Activated CD4-positive, alpha-beta T cell treated with anti-CD3 and anti-CD28 coated beads, Interleukin-2, amount 50 U/mL, for 4 hours (primary cell): ENCODE data around the gene MAML3.

Experiments used
- DNase-seq, 2 experiments: peaks; one replicate each; pipeline ENCODE4 v3.0.0-alpha.2; 2020

The MAML3 gene

DNA sequence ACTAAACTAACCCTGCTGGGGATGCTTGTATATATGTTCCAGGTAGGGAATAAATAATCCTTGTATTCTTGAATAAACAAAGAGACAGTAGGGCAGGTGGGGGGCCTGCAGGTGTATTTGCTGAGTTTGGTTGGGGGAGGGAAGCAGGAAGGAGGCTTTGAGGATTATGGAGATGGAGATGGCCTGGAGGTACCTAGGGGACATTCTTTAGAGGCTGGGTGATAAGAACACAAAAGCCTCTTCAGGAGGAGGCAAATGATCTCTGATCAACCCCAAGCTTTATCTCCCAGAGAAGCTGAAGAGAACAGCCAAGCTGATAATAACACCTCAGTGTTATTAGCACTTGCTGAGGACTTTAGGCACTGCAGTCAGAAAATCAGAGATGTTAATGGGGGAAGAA, 300.7 kb downstream of the MAML3 start:
- DNase-seq, result no peak

- no peak for DNase-seq
These were observed 301.2 kb downstream of the MAML3 start for GRCh38 chr4:139852612-139853269.

GRCh38 chr4:139851639-139852038, 302.3 kb downstream of the MAML3 start:
- DNase-seq, result no peak

DNA sequence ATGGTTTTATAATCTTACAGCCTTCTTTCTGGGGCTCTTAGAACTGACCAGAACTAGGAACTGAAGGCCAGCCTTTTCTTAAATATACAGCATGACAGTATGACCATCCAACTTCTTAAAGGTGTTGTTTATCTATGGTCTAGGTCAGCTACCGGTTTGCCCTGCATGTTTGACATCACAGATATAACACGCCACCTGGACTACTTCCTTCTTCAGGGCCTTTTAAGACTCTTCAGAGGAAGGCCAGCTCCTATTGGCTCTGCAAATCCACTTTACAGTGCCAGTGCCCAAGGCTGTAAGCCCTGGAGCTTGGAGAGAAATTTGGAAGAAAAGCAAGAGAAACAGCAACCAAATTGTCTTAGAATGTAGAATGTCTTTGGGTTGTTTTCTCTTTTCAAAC, 302.9 kb downstream of the MAML3 start:
- no peak for DNase-seq

GRCh38 chr4:139849219-139849618, 304.8 kb downstream of the MAML3 start:
- no peak for DNase-seq

GRCh38 chr4:139848028-139848427, 306.0 kb downstream of the MAML3 start:
- DNase-seq, result no peak

DNA sequence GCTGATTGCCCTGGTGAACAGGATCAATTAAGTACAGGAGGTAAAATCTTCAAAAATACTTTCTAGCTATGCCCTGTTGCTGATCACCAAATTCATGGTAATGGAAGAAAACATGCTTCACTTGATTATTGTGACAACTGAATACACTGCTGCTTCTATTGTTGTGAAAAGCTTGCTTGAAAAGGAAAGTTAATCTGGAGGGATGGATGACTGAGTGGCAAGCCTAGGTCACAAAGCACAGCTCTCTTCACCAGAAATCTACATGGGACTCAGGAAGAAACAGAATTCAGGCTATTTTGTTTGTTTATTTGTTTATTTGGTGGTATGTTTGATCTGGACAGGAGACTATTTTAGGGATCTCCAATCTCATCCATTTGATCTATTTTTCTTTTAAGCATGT, 306.4 kb downstream of the MAML3 start:
- DNase-seq, result no peak

DNA sequence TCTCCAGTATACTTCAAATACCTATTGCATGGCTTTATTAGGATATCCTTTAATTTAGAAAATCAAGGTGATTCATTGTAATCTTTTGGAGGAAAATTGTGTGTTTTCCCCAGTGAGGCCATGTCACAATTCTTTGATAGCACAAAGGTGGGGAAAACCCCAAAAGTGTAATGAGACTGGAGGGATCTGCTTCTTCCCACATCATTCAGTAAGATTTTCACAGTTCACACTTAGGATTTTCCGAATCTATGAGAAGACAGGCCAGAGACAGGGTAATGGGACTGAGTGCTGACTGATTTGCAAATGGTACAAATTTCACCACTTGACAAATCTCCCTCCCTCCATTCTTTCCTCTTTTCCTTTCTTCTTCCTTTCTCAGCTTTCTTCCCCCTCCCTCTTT, 307.2 kb downstream of the MAML3 start:
- no peak for DNase-seq

GRCh38 chr4:139845453-139846093, 308.4 kb downstream of the MAML3 start:
- no peak for DNase-seq

- no peak for DNase-seq
These were observed 309.4 kb downstream of the MAML3 start for GRCh38 chr4:139844459-139845036.

DNA sequence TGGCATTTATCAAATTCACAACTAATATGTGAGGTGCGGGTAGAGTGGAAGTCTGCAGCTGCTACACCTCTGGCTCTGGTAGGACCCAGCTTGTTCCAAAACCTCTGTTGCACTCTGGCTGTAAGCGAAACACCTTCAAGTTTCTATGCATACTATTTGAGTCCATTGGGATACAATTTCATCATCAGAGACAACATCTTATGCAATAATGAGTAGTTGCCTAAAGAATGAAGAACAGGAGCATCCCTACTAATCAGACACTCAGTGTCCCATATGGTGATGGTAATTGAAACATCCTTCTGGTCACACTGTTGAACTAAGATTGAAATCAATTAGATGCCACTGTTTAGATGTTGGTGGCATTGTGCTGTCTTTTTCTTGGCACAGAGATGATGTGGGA, 309.9 kb downstream of the MAML3 start:
- no peak for DNase-seq

- DNase-seq, result no peak
These were observed 310.3 kb downstream of the MAML3 start for GRCh38 chr4:139843641-139844040.

- no peak for DNase-seq
These were observed 312.4 kb downstream of the MAML3 start for GRCh38 chr4:139841464-139842195.

DNA sequence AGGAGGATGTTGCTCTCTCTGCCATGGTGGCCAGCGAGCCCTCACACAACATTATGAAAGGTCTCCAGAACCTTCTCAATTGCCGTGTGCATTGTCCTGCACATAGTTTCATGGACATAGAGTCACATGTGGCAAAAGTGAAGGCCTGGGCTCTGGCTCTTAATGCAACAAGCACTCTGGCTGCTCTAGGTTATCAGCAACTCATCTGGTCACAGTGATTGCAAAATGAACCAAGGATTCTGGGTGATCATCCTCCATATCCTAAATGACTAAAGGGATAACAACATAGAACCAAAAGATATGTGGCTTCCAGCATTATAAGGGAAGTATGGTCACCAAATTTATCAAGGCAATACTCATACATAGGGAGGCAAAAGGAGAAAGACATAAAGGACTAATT, 313.2 kb downstream of the MAML3 start:
- no peak for DNase-seq

GRCh38 chr4:139839403-139840031, 314.5 kb downstream of the MAML3 start:
- DNase-seq, result no peak

GRCh38 chr4:139838811-139839210, 315.2 kb downstream of the MAML3 start:
- DNase-seq, result no peak

DNA sequence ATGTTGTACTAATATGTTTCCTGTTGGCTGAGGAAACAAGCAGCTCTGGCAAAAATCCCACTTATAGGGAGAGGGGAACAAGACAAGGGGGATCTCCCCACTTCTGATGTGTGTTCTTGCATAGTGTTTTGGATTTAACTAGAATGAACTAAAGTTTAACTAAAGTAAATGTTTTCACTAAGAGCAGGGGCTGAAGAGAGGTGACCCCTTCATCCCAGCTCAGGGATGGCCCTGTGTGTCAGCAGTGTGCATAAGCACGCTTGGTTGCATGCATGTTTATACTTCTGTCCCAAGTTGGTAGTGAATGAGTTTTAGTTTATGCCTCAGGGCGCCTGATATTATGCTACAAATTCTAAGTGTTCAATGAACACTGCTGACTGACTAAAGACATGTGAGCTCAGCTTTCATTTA, 319.0 kb downstream of the MAML3 start:
- DNase-seq, result no peak

- no peak for DNase-seq
These were observed 319.7 kb downstream of the MAML3 start for GRCh38 chr4:139834226-139834662.

- DNase-seq, result no peak
These were observed 320.7 kb downstream of the MAML3 start for GRCh38 chr4:139833151-139833910.

- no peak for DNase-seq
These were observed 324.9 kb downstream of the MAML3 start for GRCh38 chr4:139828966-139829664.

DNA sequence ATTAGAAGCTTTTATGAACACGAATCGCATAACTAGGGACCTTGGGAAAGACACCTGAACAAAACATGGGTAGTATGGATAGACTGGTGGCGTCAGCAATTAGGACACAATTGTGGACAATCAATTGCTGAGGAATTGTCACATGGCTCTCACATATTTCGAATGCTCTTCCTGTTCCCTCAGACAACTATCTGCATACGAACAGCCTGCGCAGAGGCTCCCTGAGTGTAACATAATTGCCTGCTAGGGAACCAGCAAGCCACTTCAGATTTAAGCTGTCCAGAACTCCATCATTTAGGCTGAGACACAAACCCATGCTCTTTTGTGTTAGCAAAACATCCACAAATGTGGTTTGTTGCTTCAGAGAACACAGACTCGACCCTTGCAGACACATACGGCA, 327.6 kb downstream of the MAML3 start:
- no peak for DNase-seq

DNA sequence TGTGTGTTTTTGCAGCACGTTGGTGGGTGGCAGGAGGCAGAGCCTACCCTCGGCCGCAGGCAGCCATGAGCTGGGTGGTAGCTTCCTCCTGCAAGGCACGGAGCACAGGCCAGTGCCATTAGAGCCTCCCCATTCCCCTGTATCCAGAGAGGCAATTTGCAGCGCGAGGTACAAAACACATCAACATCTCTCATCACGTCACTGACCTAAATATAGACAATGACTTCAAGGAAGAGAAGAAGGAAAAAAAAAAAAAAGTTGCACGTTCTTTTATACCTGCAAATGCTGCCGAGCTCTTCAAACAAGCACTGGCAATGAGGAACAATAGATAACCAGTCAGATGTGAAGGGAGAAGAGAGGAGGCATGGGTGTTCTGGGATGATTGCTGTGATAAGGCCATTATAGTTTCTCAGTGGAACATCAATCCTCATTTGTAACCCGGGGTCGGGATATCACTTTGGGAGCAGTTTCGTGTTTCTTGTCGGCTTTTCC, 328.4 kb downstream of the MAML3 start:
- no peak for DNase-seq
